Lower leg skin (tissue), 4 donors: ENCODE measurements around the gene TIMP2. TPM values are rescaled to one million over a fixed set of nuclear protein-coding genes. Genes with fewer than 3 reads are reported as not detected.
A peak's percentile ranks its signal among the peaks of the same experiment; 100 is the strongest.

Experiments used
- DNase-seq, 2 donors: peaks; one replicate each; pipeline ENCODE4 v3.0.0-alpha.2; 2019; ENCODE audit warnings: low spot score in 2 of 2
- H3K4me3 ChIP-seq: fragments of 200-600 bp; sonication (generic); 2 replicates; pipeline ENCODE4 v1.5.1; 2017; ENCODE audit warnings: mild to moderate bottlenecking, low read depth; ENCODE audit not compliant: poor library complexity, severe bottlenecking
- CTCF ChIP-seq, 3 donors: fragments of 450-650 bp; IDR thresholded peaks; one replicate each; pipeline ENCODE4 v1.5.1; 2016; ENCODE audit warnings: antibody characterized with exemption in 3 of 3, mild to moderate bottlenecking in 3 of 3, moderate library complexity in 2 of 3
- POLR2A ChIP-seq, 2 donors: fragments of 450-650 bp; IDR thresholded peaks; one replicate each; pipeline ENCODE4 v1.6.1; 2016 to 2017; ENCODE audit warnings: antibody characterized with exemption in 2 of 2, mild to moderate bottlenecking in 1 of 2, moderate library complexity in 1 of 2
- WGBS, 2 donors: methylation state at CpG; one replicate each; pipeline ENCODE4 v1.1.5; 2018; 5-methylcytosine and 5-hydroxymethylcytosine counted together
- intact Hi-C: fragments of 100-400 bp; cut with DNase I; formaldehyde crosslinking; loops from one replicate; pipeline ENCODE4 v1.15.0; 2023; ENCODE audit warnings: low total_unique reads
- total RNA-seq, 4 donors: library from RNA; depleted of rRNA; stranded (reverse); fragments of >200 nt; gene quantifications; one replicate each; pipeline ENCODE4 v1.1.0, GENCODE V29; 2016

Gene TIMP2
- total RNA-seq, 4 donors from 2014 or later: 69.7 to 203 (median 94.8) TPM

- intact Hi-C loops: no loop called here
- DNase-seq: no peak
- WGBS, 2 donors: 65 to 86% methylated on average over 1 of the region's 1 CpG
Observed at GRCh38 chr17:78864117-78864516, 61.1 kb downstream of the TIMP2 start.

GRCh38 chr17:78862073-78863023 lies 62.8 kb downstream of the TIMP2 start:
- peak; percentile 92 to 96 for DNase-seq
- WGBS, 2 donors: 58 to 59% methylated on average over 17 of the region's 17 CpGs
- intact Hi-C loops: no loop called here
- TF ChIP-seq CTCF (IDR thresholded peaks at IDR 0.05) (no peak), POLR2A (IDR thresholded peaks at IDR 0.05) (no peak)
- no peak overlapping the region for H3K4me3 ChIP-seq

More at GRCh38 chr17:78864117-78864516, 61.1 kb downstream of the TIMP2 start:
- H3K4me3 ChIP-seq: no peak overlapping the region
- TF ChIP-seq POLR2A (IDR thresholded peaks at IDR 0.05) (no peak), CTCF (IDR thresholded peaks at IDR 0.05) (no peak)

GRCh38 chr17:78861229-78861628 lies 64.0 kb downstream of the TIMP2 start:
- no peak for DNase-seq
- intact Hi-C loops: no loop called here
- WGBS, 2 donors: 83 to 94% methylated on average over 4 of the region's 4 CpGs
- H3K4me3 ChIP-seq: no peak overlapping the region
- TF ChIP-seq POLR2A (IDR thresholded peaks at IDR 0.05): no peak
- TF ChIP-seq CTCF (IDR thresholded peaks at IDR 0.05): no peak

GRCh38 chr17:78859051-78859450 lies 66.1 kb downstream of the TIMP2 start:
- 76 to 89% methylated on average over 4 of the region's 4 CpGs for WGBS, 2 donors
- no peak overlapping the region for H3K4me3 ChIP-seq
- no peak for DNase-seq
- intact Hi-C loops: no loop called here
- TF ChIP-seq CTCF (IDR thresholded peaks at IDR 0.05): no peak
- no peak for TF ChIP-seq POLR2A (IDR thresholded peaks at IDR 0.05)

GRCh38 chr17:78857266-78857665 lies 67.9 kb downstream of the TIMP2 start:
- DNase-seq: no peak
- TF ChIP-seq CTCF (IDR thresholded peaks at IDR 0.05): no peak
- no peak for TF ChIP-seq POLR2A (IDR thresholded peaks at IDR 0.05)
- WGBS, 2 donors: 94% methylated on average over 12 to 13 of the region's 14 CpGs
- intact Hi-C loops: no loop called here
- H3K4me3 ChIP-seq: no peak overlapping the region
